Activated B cell treated with CpG ODN at 0.5 μM for 24 hours (primary cell): ENCODE measurements around the gene ADCY5. TPM values are rescaled to one million over a fixed set of nuclear protein-coding genes. Genes with fewer than 3 reads are reported as not detected.

Source experiments
- ATAC-seq: fragments of 200-7000 bp; cut with Tn5 transposase; one replicate; pipeline ENCODE4 v1.10.0; 2021; ENCODE audit warnings: low read depth, mild to moderate bottlenecking, moderate library complexity
- CTCF ChIA-PET: fragments of 350-600 bp; sonication (Branson Sonifier 250); formaldehyde crosslinking; loops from one replicate; lab custom pipeline; 2021; ENCODE audit warnings: antibody characterized with exemption; lab: Charles Lee
- POLR2A ChIA-PET: fragments of 350-600 bp; sonication (Branson Sonifier 250); formaldehyde crosslinking; loops from one replicate; lab custom pipeline; 2021; ENCODE audit warnings: antibody characterized with exemption; lab: Charles Lee
- DNase-seq: peaks from one replicate; pipeline ENCODE4 v3.0.0; 2022
- H3K27ac Mint-ChIP-seq: one replicate; pipeline ENCODE4 v1.8.0; 2020; ENCODE audit warnings: mixed read lengths
- H3K27me3 Mint-ChIP-seq: one replicate; pipeline ENCODE4 v1.8.0; 2021; ENCODE audit warnings: mixed read lengths
- H3K36me3 Mint-ChIP-seq: one replicate; pipeline ENCODE4 v1.8.0; 2021; ENCODE audit warnings: low read depth, mixed read lengths
- H3K4me1 Mint-ChIP-seq: one replicate; pipeline ENCODE4 v1.8.0; 2021; ENCODE audit warnings: mixed read lengths
- H3K4me3 Mint-ChIP-seq: one replicate; pipeline ENCODE4 v1.8.0; 2020; ENCODE audit warnings: mild to moderate bottlenecking, mixed read lengths
- H3K9me3 Mint-ChIP-seq: one replicate; pipeline ENCODE4 v1.8.0; 2020; ENCODE audit warnings: mixed read lengths
- intact Hi-C: fragments of 100-400 bp; cut with micrococcal nuclease; formaldehyde crosslinking; loops from one replicate; pipeline ENCODE4 v1.15.1; 2024
- total RNA-seq: library from RNA; stranded (reverse); gene quantifications from 2 replicates; pipeline ENCODE4 v1.2.3, GENCODE V29; 2022
- TF ChIP-seq, protein P1 (sequence below): fragments of 200-600 bp; IDR thresholded peaks from one replicate; pipeline ENCODE4 v1.8.0; 2022; ENCODE audit warnings: antibody characterized with exemption, mild to moderate bottlenecking

Gene ADCY5
- total RNA-seq, 1 donor from 2014 or later = not detected

DNA sequence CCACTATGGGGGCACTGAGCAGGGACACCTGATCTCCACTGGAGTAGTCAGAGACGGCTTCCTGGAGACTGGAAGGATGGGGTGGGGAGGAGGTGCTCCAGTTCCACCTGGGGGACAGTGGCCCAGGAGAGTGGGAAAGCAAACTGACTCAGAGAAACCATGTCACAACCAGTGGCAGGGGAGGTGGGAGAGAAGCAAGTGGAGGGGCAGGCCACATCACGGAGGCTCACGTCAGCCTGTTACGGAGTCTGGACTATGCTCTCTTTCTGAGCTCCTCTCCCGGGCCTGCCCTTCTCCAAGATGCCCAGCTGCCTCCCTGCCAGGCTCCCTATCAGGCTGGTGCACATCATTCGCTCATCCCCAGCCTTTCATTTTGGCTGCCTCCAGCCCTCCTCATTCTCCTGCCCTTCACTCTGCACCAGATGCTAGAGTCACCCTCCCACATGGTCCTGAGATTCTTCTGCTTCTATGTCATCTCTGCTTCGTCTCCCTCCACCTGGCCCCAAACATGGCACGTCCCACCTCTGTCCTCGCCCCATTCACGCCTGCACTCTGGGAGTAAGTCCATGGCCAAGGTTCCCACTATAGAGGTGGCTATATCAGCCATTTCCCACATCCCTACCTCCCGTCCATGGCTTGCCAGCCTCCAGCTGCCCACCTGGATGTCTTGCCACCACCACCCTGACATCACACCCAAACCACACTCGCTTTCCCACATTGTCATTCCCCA, 100.3 kb downstream of the ADCY5 start:
- Mint-ChIP-seq H3K27ac (no peak overlapping the region), H3K36me3 (no peaks in the 10 kb centered on the region), H3K4me1 (no peaks in the 10 kb centered on the region), H3K9me3 (no peaks in the 10 kb centered on the region), H3K27me3 (peaks cover 21% of the 10 kb centered on the region), H3K4me3 (no peak overlapping the region)
- no peak for ATAC-seq
- intact Hi-C loops = no loop called here
- ChIA-PET CTCF (no interaction called here), POLR2A (no interaction called here)
- DNase-seq = no peak
- TF ChIP-seq, protein P1, sequence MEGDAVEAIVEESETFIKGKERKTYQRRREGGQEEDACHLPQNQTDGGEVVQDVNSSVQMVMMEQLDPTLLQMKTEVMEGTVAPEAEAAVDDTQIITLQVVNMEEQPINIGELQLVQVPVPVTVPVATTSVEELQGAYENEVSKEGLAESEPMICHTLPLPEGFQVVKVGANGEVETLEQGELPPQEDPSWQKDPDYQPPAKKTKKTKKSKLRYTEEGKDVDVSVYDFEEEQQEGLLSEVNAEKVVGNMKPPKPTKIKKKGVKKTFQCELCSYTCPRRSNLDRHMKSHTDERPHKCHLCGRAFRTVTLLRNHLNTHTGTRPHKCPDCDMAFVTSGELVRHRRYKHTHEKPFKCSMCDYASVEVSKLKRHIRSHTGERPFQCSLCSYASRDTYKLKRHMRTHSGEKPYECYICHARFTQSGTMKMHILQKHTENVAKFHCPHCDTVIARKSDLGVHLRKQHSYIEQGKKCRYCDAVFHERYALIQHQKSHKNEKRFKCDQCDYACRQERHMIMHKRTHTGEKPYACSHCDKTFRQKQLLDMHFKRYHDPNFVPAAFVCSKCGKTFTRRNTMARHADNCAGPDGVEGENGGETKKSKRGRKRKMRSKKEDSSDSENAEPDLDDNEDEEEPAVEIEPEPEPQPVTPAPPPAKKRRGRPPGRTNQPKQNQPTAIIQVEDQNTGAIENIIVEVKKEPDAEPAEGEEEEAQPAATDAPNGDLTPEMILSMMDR = no peak

DNA sequence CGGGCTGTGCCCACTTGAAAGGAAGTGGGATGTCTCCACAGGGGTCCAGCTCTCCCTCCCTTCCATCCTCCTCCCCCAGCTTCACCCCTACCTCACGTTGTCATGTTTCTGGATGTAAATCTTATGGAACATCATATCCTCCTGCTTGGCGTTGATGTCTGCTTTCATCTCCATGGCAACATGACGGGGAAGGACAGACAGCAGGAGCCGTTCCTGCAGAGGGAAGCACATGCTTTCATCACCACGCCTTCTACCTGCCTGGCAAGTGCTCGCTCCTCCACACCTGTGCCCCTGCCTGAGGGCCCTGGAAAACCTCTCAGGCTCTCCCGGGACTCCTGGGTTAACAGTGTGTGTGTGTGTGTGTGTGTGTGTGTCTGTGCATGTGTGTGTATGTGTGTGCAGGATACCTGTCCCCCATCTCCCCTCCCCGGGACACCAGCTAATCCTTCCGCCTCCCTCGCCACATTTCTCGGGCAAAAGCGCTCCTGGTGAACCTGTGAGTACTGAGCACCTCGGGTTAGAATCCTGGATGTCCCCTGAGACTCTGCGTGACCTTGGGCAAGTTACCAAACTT, 101.1 kb downstream of the ADCY5 start:
- Mint-ChIP-seq H3K27me3 (peaks cover 21% of the 10 kb centered on the region), H3K9me3 (no peaks in the 10 kb centered on the region), H3K27ac (no peak overlapping the region), H3K4me3 (no peak overlapping the region), H3K36me3 (no peaks in the 10 kb centered on the region), H3K4me1 (no peaks in the 10 kb centered on the region)
- ChIA-PET CTCF (no interaction called here), POLR2A (interaction anchor here (0.7 kb wide), 1 partner anchor 26 kb away, joined by 3 read pairs; no protein-coding TSS in a partner anchor)
- intact Hi-C loops = no loop called here
- ATAC-seq (no peak), DNase-seq (no peak)
- TF ChIP-seq, protein P1 = no peak

DNA sequence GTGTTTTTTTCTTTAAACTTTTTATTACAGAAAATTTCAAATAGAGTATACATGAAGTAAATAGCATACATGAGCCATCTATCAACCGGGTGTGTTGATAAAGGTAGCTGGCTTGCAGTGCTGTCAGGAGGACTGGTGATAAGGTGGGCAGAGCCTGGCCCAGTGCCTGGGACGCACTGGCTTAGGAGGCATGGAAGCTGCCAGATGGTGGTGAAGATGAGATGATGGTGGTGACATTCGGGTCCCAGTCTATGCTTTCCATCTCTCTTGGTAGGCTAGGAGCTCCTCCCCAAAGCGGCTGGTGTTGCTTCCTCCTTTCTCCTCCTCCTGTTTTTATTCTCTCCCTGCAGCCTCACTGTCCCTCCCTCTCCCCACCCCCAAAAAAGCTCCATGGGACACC, 101.7 kb downstream of the ADCY5 start:
- intact Hi-C loops = no loop called here
- Mint-ChIP-seq H3K4me1 (no peaks in the 10 kb centered on the region), H3K4me3 (no peak overlapping the region), H3K27ac (no peak overlapping the region), H3K9me3 (no peaks in the 10 kb centered on the region), H3K36me3 (no peaks in the 10 kb centered on the region), H3K27me3 (peaks cover 21% of the 10 kb centered on the region)
- TF ChIP-seq, protein P1 = no peak
- DNase-seq = no peak
- POLR2A ChIA-PET = interaction anchor here (0.7 kb wide), 1 partner anchor 27 kb away, joined by 3 read pairs; no protein-coding TSS in a partner anchor
- ATAC-seq = no peak
- CTCF ChIA-PET = no interaction called here

DNA sequence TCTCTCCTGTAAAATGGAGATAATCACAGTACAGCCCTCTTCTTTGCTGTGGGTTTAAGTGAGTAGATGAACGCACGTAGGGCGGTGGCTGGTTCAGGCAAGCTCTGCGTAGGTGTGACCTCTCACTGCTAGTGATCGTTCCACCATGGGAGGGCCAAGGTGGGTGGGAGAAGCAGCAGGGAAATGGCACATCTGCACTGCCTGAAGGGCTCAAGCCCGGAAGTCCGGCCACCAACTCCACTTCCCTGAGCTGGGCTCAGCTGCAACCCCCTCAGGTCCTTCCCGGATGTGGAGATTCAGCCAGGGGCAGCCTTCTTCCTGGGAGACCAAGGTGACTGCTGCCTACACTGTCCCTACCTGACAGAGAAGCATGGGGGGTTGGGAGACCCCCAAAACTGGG, 102.9 kb downstream of the ADCY5 start:
- no peak for ATAC-seq
- no peak overlapping the region for H3K27ac Mint-ChIP-seq
- no peak overlapping the region for H3K4me3 Mint-ChIP-seq
- POLR2A ChIA-PET = no interaction called here
- CTCF ChIA-PET = no interaction called here
- no peaks in the 10 kb centered on the region for H3K9me3 Mint-ChIP-seq
- no peak for DNase-seq
- no peaks in the 10 kb centered on the region for H3K4me1 Mint-ChIP-seq
- H3K27me3 Mint-ChIP-seq = peaks cover 21% of the 10 kb centered on the region
- TF ChIP-seq, protein P1 = no peak
- intact Hi-C loops = no loop called here
- no peaks in the 10 kb centered on the region for H3K36me3 Mint-ChIP-seq

DNA sequence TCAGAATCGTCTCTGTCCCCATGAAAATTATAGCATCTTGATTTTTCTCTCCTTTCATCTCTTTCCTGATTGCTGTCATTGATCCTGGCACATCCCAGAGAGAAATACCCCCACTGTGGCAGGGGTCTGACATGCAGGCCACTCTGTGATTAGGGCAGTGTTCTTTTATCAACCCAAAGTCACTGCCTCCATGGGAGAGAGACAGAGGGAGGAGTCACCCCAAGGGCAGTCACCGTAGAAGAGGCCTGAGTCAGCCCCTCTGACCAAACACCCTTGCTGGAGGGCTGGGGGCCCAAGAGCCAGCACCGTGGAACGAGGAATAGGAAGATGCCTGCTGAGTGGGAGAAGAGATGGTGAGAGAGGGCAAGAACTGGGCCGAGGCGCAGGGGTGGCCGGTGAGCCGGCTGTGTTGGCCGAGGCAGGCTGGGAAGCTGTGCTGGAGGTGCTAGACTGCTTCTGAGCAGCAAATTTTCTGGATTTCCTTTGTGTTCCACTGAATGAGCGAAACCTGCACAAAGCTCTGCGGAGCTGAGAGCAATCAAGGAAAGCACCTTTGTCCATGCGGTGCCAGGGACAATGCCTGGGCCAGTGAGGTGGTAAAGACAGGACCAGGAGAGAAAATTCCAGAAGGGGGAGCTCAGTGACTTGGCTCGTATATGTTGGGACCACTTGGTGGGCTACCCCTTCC, 103.8 kb downstream of the ADCY5 start:
- H3K27ac Mint-ChIP-seq = no peak overlapping the region
- no peaks in the 10 kb centered on the region for H3K4me1 Mint-ChIP-seq
- ATAC-seq (no peak), DNase-seq (no peak)
- no peak overlapping the region for H3K4me3 Mint-ChIP-seq
- peaks cover 19% of the 10 kb centered on the region for H3K27me3 Mint-ChIP-seq
- ChIA-PET CTCF (no interaction called here), POLR2A (no interaction called here)
- intact Hi-C loops = no loop called here
- H3K36me3 Mint-ChIP-seq = no peaks in the 10 kb centered on the region
- TF ChIP-seq, protein P1 = no peak
- H3K9me3 Mint-ChIP-seq = no peaks in the 10 kb centered on the region
